SK-N-SH (cell line): Measurements from ENCODE around the gene ADGRE3. TPM values are rescaled to one million over a fixed set of nuclear protein-coding genes. Genes with fewer than 3 reads are reported as not detected.
"Not testable (repeated sequence)": the region's sequence is repeated elsewhere in the genome, so short reads cannot be mapped to it uniquely, and the experiment has no call there.

Source experiments
- CTCF ChIA-PET: fragments of 300-600, 350-600 bp; formaldehyde crosslinking; extraction: SDS; loops from one replicate; lab custom pipeline; 2021; lab: Yijun Ruan, JAX
- POLR2A ChIA-PET: fragments of 350-600 bp; sonication (Branson Sonifier 250); formaldehyde crosslinking; extraction: SDS; loops from one replicate; lab custom pipeline; 2020; ENCODE audit warnings: antibody characterized with exemption, inconsistent platforms; lab: Yijun Ruan, JAX
- DNase-seq: peaks from one replicate; pipeline ENCODE4 v3.0.0; 2012
- H2AFZ ChIP-seq: fragments of 200-600 bp; sonication (generic); 2 replicates; pipeline ENCODE4 v1.8.1; 2016; ENCODE audit warnings: antibody characterized with exemption, mild to moderate bottlenecking, low read depth
- H3F3A ChIP-seq: fragments of 200-600 bp; sonication (generic); replicated peaks from 2 replicates; pipeline ENCODE3; 2016; ENCODE audit warnings: antibody characterized with exemption, mild to moderate bottlenecking; ENCODE audit not compliant: insufficient read depth
- H3K27ac ChIP-seq, 2 experiments: fragments of 200-500 bp in 1 of 2; fragments of 200-600 bp in 1 of 2; sonication (Bioruptor generic) in 1 of 2; sonication (generic), shearing (Covaris generic) in 1 of 2; 2 replicates each; pipeline versions ENCODE4 v1.5.1 to v1.6.1; 2014 to 2016; ENCODE audit warnings: low read depth in 2 of 2, inconsistent platforms in 1 of 2, low read length in 1 of 2, mild to moderate bottlenecking in 1 of 2, mixed read lengths in 1 of 2
- H3K27me3 ChIP-seq: fragments of 200-600 bp; sonication (generic), shearing (Covaris generic); 2 replicates; pipeline ENCODE4 v1.6.1; 2016; ENCODE audit warnings: mixed run types; ENCODE audit not compliant: insufficient read depth
- H3K36me3 ChIP-seq, 2 experiments: fragments of 200-500 bp in 1 of 2; fragments of 200-600 bp in 1 of 2; sonication (Bioruptor generic) in 1 of 2; sonication (generic) in 1 of 2; replicated peaks in 1 of 2; 2 replicates each; pipeline versions ENCODE3 to v1.5.1; 2014 to 2016; ENCODE audit warnings: low read length in 1 of 2, mild to moderate bottlenecking in 1 of 2; ENCODE audit not compliant: insufficient read depth in 2 of 2, control insufficient read depth in 1 of 2
- H3K4me1 ChIP-seq, 2 experiments: fragments of 200-500 bp in 1 of 2; fragments of 200-600 bp in 1 of 2; sonication (Bioruptor generic) in 1 of 2; sonication (generic), shearing (Covaris generic) in 1 of 2; 2 replicates each; pipeline versions ENCODE4 v1.5.1 to v1.6.1; 2014 to 2016; ENCODE audit warnings: low read depth in 1 of 2, low read length in 1 of 2, mixed run types in 1 of 2; ENCODE audit not compliant: insufficient read depth in 2 of 2, control insufficient read depth in 1 of 2
- H3K4me2 ChIP-seq: fragments of 200-600 bp; sonication (generic), shearing (Covaris generic); 2 replicates; pipeline ENCODE4 v1.6.1; 2017; ENCODE audit warnings: mixed run types
- H3K4me3 ChIP-seq, 2 experiments: fragments of 200-500 bp in 1 of 2; fragments of 200-600 bp in 1 of 2; sonication (Bioruptor generic) in 1 of 2; sonication (generic), shearing (Covaris generic) in 1 of 2; 2 replicates each; pipeline versions ENCODE4 v1.5.1 to v1.8.1; 2014 to 2016; ENCODE audit warnings: low read depth in 2 of 2, inconsistent platforms in 1 of 2, low read length in 1 of 2, mild to moderate bottlenecking in 1 of 2, mixed read lengths in 1 of 2, moderate library complexity in 1 of 2
- H3K79me2 ChIP-seq: fragments of 200-600 bp; sonication (generic); 2 replicates; pipeline ENCODE4 v1.8.1; 2017; ENCODE audit warnings: mild to moderate bottlenecking; ENCODE audit not compliant: insufficient read depth
- H3K9ac ChIP-seq: fragments of 200-600 bp; sonication (generic); 2 replicates; pipeline ENCODE4 v1.6.1; 2017; ENCODE audit warnings: mixed run types
- H3K9me2 ChIP-seq: fragments of 200-600 bp; sonication (generic); 2 replicates; pipeline ENCODE4 v1.6.1; 2017; ENCODE audit warnings: mixed run types
- H3K9me3 ChIP-seq: fragments of 200-600 bp; sonication (generic); 2 replicates; pipeline ENCODE4 v1.6.1; 2017; ENCODE audit warnings: mixed run types, mild to moderate bottlenecking, moderate library complexity
- H4K20me1 ChIP-seq: fragments of 200-600 bp; sonication (generic); 2 replicates; pipeline ENCODE4 v1.6.1; 2017; ENCODE audit warnings: mild to moderate bottlenecking, mixed run types; ENCODE audit not compliant: insufficient read depth
- CHD2 ChIP-seq: fragments of 150-350 bp; IDR thresholded peaks from 2 replicates; pipeline ENCODE4 v1.6.1; 2018; ENCODE audit warnings: low read length; ENCODE audit not compliant: partially characterized antibody
- CTCF ChIP-seq: fragments of 200-600 bp; sonication (generic); IDR thresholded peaks from 2 replicates; pipeline ENCODE4 v1.6.1; 2017; ENCODE audit warnings: antibody characterized with exemption, mild to moderate bottlenecking, moderate library complexity
- EZH2phosphoT487 ChIP-seq: fragments of 200-600 bp; sonication (generic); IDR thresholded peaks from 2 replicates; pipeline ENCODE4 v1.6.1; 2017; ENCODE audit warnings: low read depth, mixed run types, mild to moderate bottlenecking, antibody characterized with exemption, moderate library complexity, borderline replicate concordance
- FOXJ3 ChIP-seq: sonication (generic); formaldehyde crosslinking; IDR thresholded peaks from 2 replicates; pipeline ENCODE4 v1.5.1; 2020; ENCODE audit warnings: mild to moderate bottlenecking, missing genetic modification reagents
- IRF3 ChIP-seq: fragments of 150-350 bp; IDR thresholded peaks from 2 replicates; pipeline ENCODE4 v1.6.1; 2016; ENCODE audit warnings: mild to moderate bottlenecking, low read depth, low read length
- MAX ChIP-seq: IDR thresholded peaks from 2 replicates; pipeline ENCODE4 v1.4.0; 2012; ENCODE audit warnings: low read depth
- MEF2A ChIP-seq: IDR thresholded peaks from 2 replicates; pipeline ENCODE4 v1.4.0; 2012; ENCODE audit warnings: low read depth, borderline replicate concordance
- MXI1 ChIP-seq: IDR thresholded peaks from 2 replicates; pipeline ENCODE4 v1.6.1; 2012; ENCODE audit warnings: mild to moderate bottlenecking, low read depth, low read length, improper control_type of control experiment
- NFIC ChIP-seq: IDR thresholded peaks from 2 replicates; pipeline ENCODE4 v1.4.0; 2012; ENCODE audit warnings: borderline replicate concordance
- PBX3 ChIP-seq: IDR thresholded peaks from 2 replicates; pipeline ENCODE4; 2012
- RCOR1 ChIP-seq: fragments of 150-350 bp; IDR thresholded peaks from 2 replicates; pipeline ENCODE4 v1.6.1; 2017; ENCODE audit warnings: antibody characterized with exemption, low read length
- SIN3A ChIP-seq: IDR thresholded peaks from 2 replicates; pipeline ENCODE4 v1.6.1; 2012; ENCODE audit warnings: low read depth, mild to moderate bottlenecking, low read length, moderate library complexity, borderline replicate concordance
- TAF1 ChIP-seq: IDR thresholded peaks from 2 replicates; pipeline ENCODE4 v1.6.1; 2012; ENCODE audit warnings: low read depth, mild to moderate bottlenecking, low read length, moderate library complexity, borderline replicate concordance
- TCF12 ChIP-seq: IDR thresholded peaks from 2 replicates; pipeline ENCODE4 v1.4.0; 2012
- whole genome bisulfite sequencing: methylation state at CpG from one replicate; pipeline ENCODE4 v1.1.6; 2017; ENCODE audit warnings: low lambda C conversion rate; 5-methylcytosine and 5-hydroxymethylcytosine counted together
- polyA plus RNA-seq, 3 experiments: library from polyadenylated mRNA; depleted of rRNA; stranded (reverse); fragments of >200 nt; gene quantifications; 2 replicates each; pipeline ENCODE4 v1.2.3, GENCODE V29; 2012

Gene ADGRE3
- polyA plus RNA-seq, 1 of the 3 experiments (the other 2 are of a cell fraction), result not detected

GRCh38 chr19:14624491-14624890, 50.2 kb downstream of the ADGRE3 start:
- H3K9me3 ChIP-seq, H4K20me1 ChIP-seq, H2AFZ ChIP-seq, H3K79me2 ChIP-seq, CTCF ChIA-PET, H3K27ac ChIP-seq, H3K36me3 ChIP-seq, H3K4me1 ChIP-seq, H3F3A ChIP-seq, H3K9ac ChIP-seq, DNase-seq, H3K4me2 ChIP-seq, H3K27me3 ChIP-seq, H3K4me3 ChIP-seq, H3K9me2 ChIP-seq: not testable (repeated sequence)
- POLR2A ChIA-PET, result interaction anchor here (0.7 kb wide), 1 partner anchor 23 kb away, joined by 3 read pairs; no protein-coding TSS in a partner anchor
- 22% methylated on average over 6 of the region's 6 CpGs for WGBS

GRCh38 chr19:14619404-14619803, 55.2 kb downstream of the ADGRE3 start:
- H3K27me3 ChIP-seq, result no peaks in the 10 kb centered on the region; the same call in 1 of the 2 replicates
- H2AFZ ChIP-seq, result no peak overlapping the region
- no peak overlapping the region for H3K27ac ChIP-seq
- no peak overlapping the region for H3K4me3 ChIP-seq
- H3K4me1 ChIP-seq, result no peaks in the 10 kb centered on the region
- H4K20me1 ChIP-seq, result no peaks in the 10 kb centered on the region
- H3K9me3 ChIP-seq, result peaks cover 15% of the 10 kb centered on the region; the same call in 1 of the 2 replicates
- ChIA-PET CTCF (no interaction called here), POLR2A (no interaction called here)
- H3K36me3 ChIP-seq, result no peaks in the 10 kb centered on the region
- H3K9me2 ChIP-seq, result no peaks in the 10 kb centered on the region
- no peak overlapping the region for H3K4me2 ChIP-seq
- TF ChIP-seq RCOR1 (no peak), MEF2A (no peak), SIN3A (no peak), TCF12 (no peak)
- no peak overlapping the region for H3K9ac ChIP-seq
- no peaks in the 10 kb centered on the region for H3K79me2 ChIP-seq
- DNase-seq, result no peak
- no peaks in the 10 kb centered on the region for H3F3A ChIP-seq

GRCh38 chr19:14616407-14616806, 58.2 kb downstream of the ADGRE3 start:
- H4K20me1 ChIP-seq, result no peaks in the 10 kb centered on the region
- no peak overlapping the region for H3K9ac ChIP-seq
- no peak overlapping the region for H3K4me3 ChIP-seq
- H3K36me3 ChIP-seq, result no peaks in the 10 kb centered on the region
- no peak overlapping the region for H2AFZ ChIP-seq
- H3K4me1 ChIP-seq, result no peaks in the 10 kb centered on the region
- H3K27me3 ChIP-seq, result no peaks in the 10 kb centered on the region; the same call in 1 of the 2 replicates
- no peaks in the 10 kb centered on the region for H3K9me2 ChIP-seq
- POLR2A ChIA-PET, result no interaction called here
- DNase-seq, result no peak
- peaks cover 15% of the 10 kb centered on the region; the same call in 1 of the 2 replicates for H3K9me3 ChIP-seq
- CTCF ChIA-PET, result no interaction called here
- no peaks in the 10 kb centered on the region for H3F3A ChIP-seq
- no peaks in the 10 kb centered on the region for H3K79me2 ChIP-seq
- 40% methylated on average over 3 of the region's 3 CpGs for WGBS
- H3K27ac ChIP-seq, result no peak overlapping the region
- no peak overlapping the region for H3K4me2 ChIP-seq
- TF ChIP-seq TCF12 (no peak), TAF1 (no peak), MAX (no peak), MXI1 (no peak), EZH2phosphoT487 (no peak), PBX3 (no peak), FOXJ3 (CRISPR knock-in tag) (no peak), SIN3A (no peak), RCOR1 (no peak), CHD2 (no peak), NFIC (no peak), CTCF (no peak), IRF3 (no peak), MEF2A (no peak)
